ENCODE data around the gene TOGARAM1.

DNA sequence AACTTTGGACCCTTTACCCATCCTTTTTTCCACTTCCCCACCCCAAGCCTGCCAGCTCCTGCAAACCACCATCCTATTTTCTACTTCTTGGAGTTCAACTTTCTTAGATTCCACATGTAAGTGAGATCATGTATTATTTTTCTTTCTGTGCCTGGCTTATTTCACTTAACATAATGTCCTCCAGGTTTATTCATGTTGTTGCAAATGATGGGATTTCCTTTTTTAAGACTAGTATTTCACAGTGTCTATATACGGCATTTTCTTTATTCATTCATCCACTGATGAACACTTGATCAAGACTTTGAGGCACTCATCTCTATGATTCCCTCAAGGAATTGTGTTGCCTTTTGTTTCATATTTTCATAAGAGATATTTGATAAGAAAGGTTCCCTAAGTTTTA, 116.3 kb downstream of the TOGARAM1 start:
- TF ChIP-seq POLR2A (IDR thresholded peaks at IDR 0.05; ENCODE audit: low read depth, low read length), result no peak
- TF ChIP-seq, protein P1, sequence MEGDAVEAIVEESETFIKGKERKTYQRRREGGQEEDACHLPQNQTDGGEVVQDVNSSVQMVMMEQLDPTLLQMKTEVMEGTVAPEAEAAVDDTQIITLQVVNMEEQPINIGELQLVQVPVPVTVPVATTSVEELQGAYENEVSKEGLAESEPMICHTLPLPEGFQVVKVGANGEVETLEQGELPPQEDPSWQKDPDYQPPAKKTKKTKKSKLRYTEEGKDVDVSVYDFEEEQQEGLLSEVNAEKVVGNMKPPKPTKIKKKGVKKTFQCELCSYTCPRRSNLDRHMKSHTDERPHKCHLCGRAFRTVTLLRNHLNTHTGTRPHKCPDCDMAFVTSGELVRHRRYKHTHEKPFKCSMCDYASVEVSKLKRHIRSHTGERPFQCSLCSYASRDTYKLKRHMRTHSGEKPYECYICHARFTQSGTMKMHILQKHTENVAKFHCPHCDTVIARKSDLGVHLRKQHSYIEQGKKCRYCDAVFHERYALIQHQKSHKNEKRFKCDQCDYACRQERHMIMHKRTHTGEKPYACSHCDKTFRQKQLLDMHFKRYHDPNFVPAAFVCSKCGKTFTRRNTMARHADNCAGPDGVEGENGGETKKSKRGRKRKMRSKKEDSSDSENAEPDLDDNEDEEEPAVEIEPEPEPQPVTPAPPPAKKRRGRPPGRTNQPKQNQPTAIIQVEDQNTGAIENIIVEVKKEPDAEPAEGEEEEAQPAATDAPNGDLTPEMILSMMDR (IDR thresholded peaks at IDR 0.05; ENCODE audit: extremely low read depth in 1 of 2, insufficient read depth in 1 of 2, low read depth in 1 of 2, low read length in 2 of 2), result no peak
- no peak for TF ChIP-seq MYC (IDR thresholded peaks at IDR 0.05; ENCODE audit: low read depth, low read length)
- TF ChIP-seq EZH2 (IDR thresholded peaks at IDR 0.05; ENCODE audit: borderline replicate concordance, low read depth, low read length, severe bottlenecking), result no peak
- TF ChIP-seq POLR2AphosphoS5 (IDR thresholded peaks at IDR 0.05; ENCODE audit: insufficient read depth, low read depth, low read length), result no peak

Measured in endothelial cell of umbilical vein (primary cell).